ENCODE measurements around the gene ERC2.

ERC2 gene

DNA sequence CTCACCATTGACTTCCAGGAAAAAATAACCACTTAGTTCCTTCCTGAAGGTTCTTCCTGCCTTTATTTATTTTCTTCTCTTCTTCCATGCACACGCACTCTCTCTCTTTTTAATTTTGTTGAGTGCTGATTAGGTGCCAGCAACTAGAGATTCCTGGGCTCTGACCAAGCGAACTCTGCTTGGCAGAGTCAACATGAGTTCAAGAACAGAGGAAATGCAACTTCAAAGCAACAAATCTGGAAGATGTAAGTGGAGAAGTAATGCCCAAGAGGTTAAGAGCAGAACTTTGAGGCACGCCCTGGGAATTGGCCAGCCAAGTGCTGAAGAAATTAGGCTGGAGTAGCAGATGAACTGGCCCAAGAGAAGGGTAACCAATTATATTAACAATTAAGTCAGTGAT lies 8.5 kb downstream of the ERC2 start:
- intact Hi-C loops (cut with micrococcal nuclease): no loop called here
- Mint-ChIP-seq H3K9me3 (no peaks in the 10 kb centered on the region), H3K4me1 (ENCODE audit: low read depth) (no peaks in the 10 kb centered on the region), H3K27ac (no peak overlapping the region), H3K27me3 (peaks cover 19% of the 10 kb centered on the region), H3K36me3 (ENCODE audit: low read depth) (no peaks in the 10 kb centered on the region), H3K4me3 (no peak overlapping the region)

DNA sequence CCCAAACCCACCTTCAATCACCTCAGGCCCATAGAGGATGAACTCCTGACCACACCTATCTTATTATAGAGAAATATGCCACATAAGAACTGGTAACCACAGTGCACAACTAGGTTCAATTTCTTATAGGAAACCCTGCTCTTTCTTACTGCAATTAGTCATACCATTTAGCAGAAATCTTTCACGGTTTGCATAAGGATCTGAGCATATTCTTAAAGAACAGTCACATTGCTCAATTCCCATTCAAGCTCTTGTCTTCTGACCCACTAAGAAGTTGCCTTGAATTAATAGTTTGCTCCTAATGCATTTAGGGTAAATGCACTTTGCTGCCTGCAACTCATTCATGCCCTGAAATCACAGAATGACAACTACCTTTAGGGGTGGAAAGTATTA lies 9.2 kb downstream of the ERC2 start:
- intact Hi-C loops (cut with micrococcal nuclease): no loop called here
- Mint-ChIP-seq H3K4me3 (no peak overlapping the region), H3K4me1 (ENCODE audit: low read depth) (no peaks in the 10 kb centered on the region), H3K9me3 (no peaks in the 10 kb centered on the region), H3K36me3 (ENCODE audit: low read depth) (no peaks in the 10 kb centered on the region), H3K27ac (no peak overlapping the region), H3K27me3 (peaks cover 18% of the 10 kb centered on the region)

DNA sequence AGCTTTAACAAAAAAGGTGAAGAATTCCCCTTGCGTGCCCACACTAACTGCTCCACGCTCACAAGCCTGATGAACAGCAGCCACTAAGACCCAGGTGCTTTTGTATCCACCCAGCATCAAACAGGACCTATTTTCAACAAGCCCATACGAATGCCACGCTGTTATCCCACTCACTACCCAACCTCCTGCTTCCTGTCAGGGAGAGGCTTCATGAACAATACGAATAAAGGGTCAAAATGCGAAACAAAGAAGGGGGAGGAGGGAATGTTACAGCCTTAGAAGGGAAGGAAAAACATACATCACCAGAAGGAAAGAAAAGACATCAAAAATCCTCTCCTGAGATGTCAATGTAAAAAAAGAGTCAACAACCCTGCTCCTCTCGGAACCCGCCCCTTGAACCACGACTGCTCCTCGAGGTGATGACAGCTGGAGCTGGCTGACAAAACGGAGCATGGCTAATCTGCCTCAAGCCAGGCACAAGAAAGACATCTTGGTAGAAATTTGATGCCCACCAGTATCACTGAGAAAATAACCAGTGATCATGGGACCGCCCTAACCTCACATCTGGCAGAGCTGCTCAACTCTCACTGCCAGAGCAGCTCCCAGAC lies 9.7 kb downstream of the ERC2 start:
- H3K27me3 Mint-ChIP-seq: peaks cover 17% of the 10 kb centered on the region
- no peaks in the 10 kb centered on the region for H3K36me3 Mint-ChIP-seq (ENCODE audit: low read depth)
- H3K4me3 Mint-ChIP-seq: no peak overlapping the region
- intact Hi-C loops (cut with micrococcal nuclease): no loop called here
- H3K27ac Mint-ChIP-seq: no peak overlapping the region
- H3K9me3 Mint-ChIP-seq: no peaks in the 10 kb centered on the region
- no peaks in the 10 kb centered on the region for H3K4me1 Mint-ChIP-seq (ENCODE audit: low read depth)

DNA sequence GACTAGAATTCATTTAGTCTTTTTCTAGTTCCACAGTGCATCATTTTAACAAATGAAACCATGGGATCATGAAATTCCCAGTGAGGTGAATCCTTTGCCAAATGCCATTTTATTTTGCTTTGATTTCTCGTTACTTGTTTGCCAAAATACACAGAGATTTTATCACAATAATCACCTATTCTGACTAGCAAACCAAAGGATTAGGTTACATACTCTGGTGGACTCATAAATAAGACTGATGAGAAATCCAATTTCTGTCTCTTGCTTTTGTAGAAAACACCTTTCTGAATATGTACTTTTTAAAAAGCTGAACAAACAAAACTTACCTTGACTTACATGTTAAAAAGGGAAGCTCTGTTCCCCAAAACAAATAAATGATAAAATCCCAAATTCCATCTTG lies 12.2 kb downstream of the ERC2 start:
- intact Hi-C loops (cut with micrococcal nuclease): no loop called here
- Mint-ChIP-seq H3K27ac (no peak overlapping the region), H3K4me3 (no peak overlapping the region), H3K27me3 (peaks cover 10% of the 10 kb centered on the region), H3K36me3 (ENCODE audit: low read depth) (no peaks in the 10 kb centered on the region), H3K4me1 (ENCODE audit: low read depth) (no peaks in the 10 kb centered on the region), H3K9me3 (no peaks in the 10 kb centered on the region)

DNA sequence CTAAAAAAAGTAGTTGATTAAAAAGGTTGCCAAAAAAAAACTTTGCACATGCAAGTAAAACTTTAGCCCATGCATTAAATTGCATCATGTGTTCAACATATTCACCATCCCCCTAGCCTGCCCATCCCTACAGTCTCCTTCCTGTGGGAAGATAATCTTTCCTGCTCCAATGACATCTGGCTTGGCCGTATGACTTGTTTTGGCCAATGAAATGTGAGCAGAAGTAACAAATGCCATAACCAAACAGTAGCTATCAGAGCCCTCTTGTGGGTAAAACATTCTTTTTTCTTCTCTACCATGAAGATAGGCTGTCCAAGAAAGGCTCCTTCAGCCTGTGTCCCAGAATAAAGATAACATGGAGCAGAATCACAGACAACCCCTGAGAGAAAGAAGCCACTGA lies 15.3 kb downstream of the ERC2 start:
- Mint-ChIP-seq H3K36me3 (ENCODE audit: low read depth) (no peaks in the 10 kb centered on the region), H3K27me3 (peaks cover 7% of the 10 kb centered on the region), H3K4me3 (no peak overlapping the region), H3K9me3 (no peaks in the 10 kb centered on the region), H3K4me1 (ENCODE audit: low read depth) (no peaks in the 10 kb centered on the region), H3K27ac (no peak overlapping the region)
- intact Hi-C loops (cut with micrococcal nuclease): no loop called here

DNA sequence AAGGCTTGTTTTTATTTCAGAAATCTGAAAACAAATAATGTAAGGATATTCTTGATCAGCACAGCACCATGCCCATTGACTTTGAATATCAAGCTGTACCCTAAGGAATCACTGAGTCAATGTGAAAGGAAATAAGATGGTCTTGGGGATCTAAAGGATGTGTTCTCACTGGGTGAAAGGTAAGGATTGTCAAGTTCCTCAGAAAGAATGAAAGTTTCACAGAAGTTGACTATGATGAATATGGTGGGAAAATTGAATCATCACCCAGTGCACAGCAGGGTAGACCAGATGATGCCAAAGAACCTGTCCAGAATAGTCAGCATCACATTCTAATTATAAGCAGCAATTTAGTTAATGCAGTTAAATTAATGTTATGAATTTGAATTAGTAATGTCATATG lies 16.2 kb downstream of the ERC2 start:
- no peaks in the 10 kb centered on the region for H3K9me3 Mint-ChIP-seq
- no peaks in the 10 kb centered on the region for H3K36me3 Mint-ChIP-seq (ENCODE audit: low read depth)
- H3K4me3 Mint-ChIP-seq: no peak overlapping the region
- H3K27me3 Mint-ChIP-seq: peaks cover 4% of the 10 kb centered on the region
- H3K27ac Mint-ChIP-seq: no peak overlapping the region
- no peaks in the 10 kb centered on the region for H3K4me1 Mint-ChIP-seq (ENCODE audit: low read depth)
- intact Hi-C loops (cut with micrococcal nuclease): no loop called here

DNA sequence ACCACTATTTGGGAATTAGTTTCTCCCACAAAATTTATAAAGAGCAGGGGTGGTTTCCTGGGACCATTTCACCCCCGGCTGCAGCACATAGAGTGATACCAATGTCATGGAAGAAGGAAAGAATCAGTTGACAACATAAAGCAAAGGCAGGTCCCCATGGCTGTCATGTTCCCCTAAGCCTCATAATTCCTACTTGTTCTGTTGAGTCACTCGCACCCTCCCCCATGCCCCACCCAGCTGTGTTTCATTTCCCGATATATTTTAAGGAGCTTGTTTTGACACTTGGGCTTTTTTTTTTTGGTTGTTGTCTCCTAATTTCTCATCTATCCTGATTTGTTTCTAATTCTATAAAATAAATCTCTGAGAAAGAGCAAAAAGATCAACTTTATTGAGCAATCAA lies 24.9 kb downstream of the ERC2 start:
- intact Hi-C loops (cut with micrococcal nuclease): loop anchor here (10.0 kb wide), 1 partner anchor 1609 kb away; no protein-coding TSS in a partner anchor
- Mint-ChIP-seq H3K36me3 (ENCODE audit: low read depth) (no peaks in the 10 kb centered on the region), H3K4me1 (ENCODE audit: low read depth) (no peaks in the 10 kb centered on the region), H3K27ac (no peak overlapping the region), H3K27me3 (no peaks in the 10 kb centered on the region), H3K9me3 (no peaks in the 10 kb centered on the region), H3K4me3 (no peak overlapping the region)

DNA sequence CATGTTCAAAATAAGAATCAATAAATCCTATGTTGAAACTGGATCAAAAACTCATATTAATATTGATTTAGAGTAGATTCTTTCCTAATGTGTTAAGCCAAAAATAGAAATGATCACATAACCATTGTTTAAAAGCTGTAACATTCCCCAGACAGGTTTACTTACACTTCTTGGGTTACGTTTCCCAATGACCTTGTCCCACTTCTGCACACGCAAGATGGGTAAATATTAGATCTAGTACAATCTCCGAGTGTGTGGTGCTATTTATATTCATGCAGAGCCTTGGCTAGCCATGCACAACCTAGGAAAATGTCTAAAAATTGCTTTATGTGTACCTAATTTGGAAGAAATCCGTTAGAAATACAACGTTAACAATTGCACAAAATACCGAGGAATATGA lies 39.6 kb downstream of the ERC2 start:
- H3K27ac Mint-ChIP-seq: no peak overlapping the region
- peaks cover 7% of the 10 kb centered on the region for H3K9me3 Mint-ChIP-seq
- intact Hi-C loops (cut with micrococcal nuclease): no loop called here
- H3K36me3 Mint-ChIP-seq (ENCODE audit: low read depth): no peaks in the 10 kb centered on the region
- H3K4me1 Mint-ChIP-seq (ENCODE audit: low read depth): no peaks in the 10 kb centered on the region
- no peak overlapping the region for H3K4me3 Mint-ChIP-seq
- H3K27me3 Mint-ChIP-seq: no peaks in the 10 kb centered on the region

DNA sequence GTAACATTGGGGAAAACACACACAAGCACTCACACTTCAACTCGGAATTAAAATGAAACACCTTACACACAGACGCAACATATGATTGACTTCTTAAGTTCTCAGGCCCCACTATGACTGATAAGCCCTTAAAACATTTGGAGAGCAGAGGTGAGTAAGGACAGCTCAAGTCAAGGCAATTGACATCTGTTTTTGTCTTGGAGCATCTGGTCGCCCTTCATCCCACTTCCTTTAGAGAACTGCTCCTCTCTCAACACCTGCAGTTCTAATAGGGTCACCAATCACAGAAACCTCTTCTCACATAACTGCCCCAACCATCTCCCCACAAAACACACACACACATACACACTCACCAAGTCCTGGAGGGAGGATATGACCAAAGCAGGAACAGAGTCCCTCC lies 43.4 kb downstream of the ERC2 start:
- intact Hi-C loops (cut with micrococcal nuclease): no loop called here
- Mint-ChIP-seq H3K27ac (no peak overlapping the region), H3K9me3 (no peaks in the 10 kb centered on the region), H3K27me3 (no peaks in the 10 kb centered on the region), H3K36me3 (ENCODE audit: low read depth) (no peaks in the 10 kb centered on the region), H3K4me3 (no peak overlapping the region), H3K4me1 (ENCODE audit: low read depth) (no peaks in the 10 kb centered on the region)

DNA sequence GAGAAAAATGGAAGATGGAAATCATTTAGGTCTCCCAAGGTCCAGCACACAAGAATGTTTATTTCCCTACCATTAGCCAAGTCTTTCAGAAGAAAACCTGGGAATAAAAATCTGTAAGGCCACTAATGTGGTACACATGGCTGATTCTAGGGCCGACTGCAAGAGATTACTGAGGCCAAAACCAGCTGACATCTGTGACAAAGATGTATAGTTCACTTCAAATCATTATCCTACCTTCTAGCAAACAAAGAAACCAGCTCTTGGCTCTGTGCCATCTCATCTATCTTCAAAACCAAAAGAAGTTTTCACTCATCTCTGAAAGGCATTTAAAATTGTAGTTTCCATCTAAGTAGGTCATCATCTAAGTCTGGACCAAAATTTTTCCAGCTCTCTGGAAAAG lies 43.9 kb downstream of the ERC2 start:
- Mint-ChIP-seq H3K4me1 (ENCODE audit: low read depth) (no peaks in the 10 kb centered on the region), H3K27me3 (no peaks in the 10 kb centered on the region), H3K9me3 (no peaks in the 10 kb centered on the region), H3K4me3 (no peak overlapping the region), H3K36me3 (ENCODE audit: low read depth) (no peaks in the 10 kb centered on the region), H3K27ac (no peak overlapping the region)
- intact Hi-C loops (cut with micrococcal nuclease): no loop called here

DNA sequence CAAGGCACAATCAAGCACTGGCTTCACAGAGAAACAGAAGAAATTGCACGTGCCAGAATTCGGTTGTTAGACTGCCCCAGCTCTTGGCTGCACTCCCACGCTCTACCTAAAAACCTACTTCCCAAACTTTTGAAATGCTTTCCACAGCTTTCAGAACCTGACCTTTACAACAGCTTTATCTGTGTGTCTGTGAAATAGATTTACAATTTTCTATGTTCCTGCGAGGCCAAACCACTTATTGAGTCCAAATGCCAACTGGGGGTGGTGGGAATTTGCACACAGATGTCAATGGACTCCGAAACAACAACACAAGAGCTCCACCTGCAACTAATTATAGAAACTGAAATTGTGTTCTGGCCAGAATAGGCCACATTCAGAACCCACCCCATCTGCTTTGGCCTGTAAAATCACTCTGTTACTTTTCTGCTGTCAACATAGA lies 44.6 kb downstream of the ERC2 start:
- Mint-ChIP-seq H3K36me3 (ENCODE audit: low read depth) (no peaks in the 10 kb centered on the region), H3K27ac (no peak overlapping the region), H3K4me1 (ENCODE audit: low read depth) (no peaks in the 10 kb centered on the region), H3K27me3 (no peaks in the 10 kb centered on the region), H3K9me3 (no peaks in the 10 kb centered on the region), H3K4me3 (no peak overlapping the region)
- intact Hi-C loops (cut with micrococcal nuclease): no loop called here

DNA sequence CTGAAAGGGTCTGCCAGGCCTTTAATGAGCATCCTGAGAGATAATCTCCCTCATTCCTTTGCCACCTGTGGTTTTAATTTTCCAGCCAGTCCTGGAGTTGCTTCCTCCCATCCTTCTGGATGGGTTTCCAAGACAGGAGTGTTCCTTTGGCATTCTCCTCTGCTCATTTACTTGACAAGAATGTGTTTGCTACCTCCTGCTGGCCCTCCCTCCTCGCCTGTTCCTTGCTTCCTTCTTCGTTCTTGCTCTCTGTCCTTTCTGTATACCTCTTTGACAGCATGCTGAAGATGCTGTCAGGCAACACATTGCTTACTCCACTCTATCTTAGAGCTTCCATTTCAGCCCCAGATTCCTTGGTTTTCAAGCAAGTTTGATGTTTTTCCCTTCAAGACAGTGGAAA lies 46.0 kb downstream of the ERC2 start:
- no peaks in the 10 kb centered on the region for H3K9me3 Mint-ChIP-seq
- H3K27ac Mint-ChIP-seq: no peak overlapping the region
- H3K36me3 Mint-ChIP-seq (ENCODE audit: low read depth): no peaks in the 10 kb centered on the region
- no peaks in the 10 kb centered on the region for H3K27me3 Mint-ChIP-seq
- H3K4me1 Mint-ChIP-seq (ENCODE audit: low read depth): no peaks in the 10 kb centered on the region
- intact Hi-C loops (cut with micrococcal nuclease): no loop called here
- H3K4me3 Mint-ChIP-seq: no peak overlapping the region

DNA sequence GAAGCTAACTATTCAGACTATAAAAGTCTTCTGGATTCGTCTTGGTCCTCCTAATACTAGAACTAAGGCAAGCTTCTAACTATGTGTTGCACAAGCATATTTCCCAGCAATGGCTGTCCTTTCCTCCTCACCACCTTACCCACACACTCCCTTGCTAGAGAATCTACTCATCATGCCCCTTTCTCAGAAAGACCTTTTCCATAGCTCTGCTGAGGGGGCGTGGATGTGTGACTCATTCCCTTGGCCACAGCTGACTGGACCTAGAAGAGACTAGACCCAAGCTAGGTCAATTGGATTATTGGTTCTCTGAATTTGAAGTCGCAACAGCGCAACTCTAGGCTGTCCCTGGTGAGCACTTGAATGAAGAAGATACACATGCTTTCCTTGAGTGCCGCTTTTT lies 47.1 kb downstream of the ERC2 start:
- Mint-ChIP-seq H3K36me3 (ENCODE audit: low read depth) (no peaks in the 10 kb centered on the region), H3K4me1 (ENCODE audit: low read depth) (no peaks in the 10 kb centered on the region), H3K27me3 (no peaks in the 10 kb centered on the region), H3K4me3 (no peak overlapping the region), H3K9me3 (no peaks in the 10 kb centered on the region), H3K27ac (no peak overlapping the region)
- intact Hi-C loops (cut with micrococcal nuclease): no loop called here

DNA sequence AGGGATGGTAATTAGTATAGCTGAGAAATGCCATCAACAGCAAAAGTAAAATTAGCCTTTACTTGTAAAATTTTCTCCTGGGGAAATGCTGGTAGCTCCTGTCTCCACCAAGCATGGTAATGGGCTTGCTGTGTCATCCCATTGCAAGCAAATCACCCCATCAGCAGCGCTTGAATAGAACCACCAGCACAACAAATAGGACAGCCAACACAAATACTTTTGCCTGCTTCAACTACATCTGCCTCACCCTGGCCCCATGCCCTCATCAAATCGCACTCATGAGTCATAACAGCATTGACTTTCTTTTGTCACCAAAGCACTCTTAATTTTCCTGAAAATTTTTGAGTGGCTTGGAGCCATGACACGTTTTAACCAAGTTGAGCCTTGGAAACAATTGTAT lies 52.6 kb downstream of the ERC2 start:
- H3K36me3 Mint-ChIP-seq (ENCODE audit: low read depth): no peaks in the 10 kb centered on the region
- intact Hi-C loops (cut with micrococcal nuclease): no loop called here
- no peak overlapping the region for H3K27ac Mint-ChIP-seq
- H3K27me3 Mint-ChIP-seq: no peaks in the 10 kb centered on the region
- no peaks in the 10 kb centered on the region for H3K4me1 Mint-ChIP-seq (ENCODE audit: low read depth)
- H3K9me3 Mint-ChIP-seq: no peaks in the 10 kb centered on the region
- no peak overlapping the region for H3K4me3 Mint-ChIP-seq

DNA sequence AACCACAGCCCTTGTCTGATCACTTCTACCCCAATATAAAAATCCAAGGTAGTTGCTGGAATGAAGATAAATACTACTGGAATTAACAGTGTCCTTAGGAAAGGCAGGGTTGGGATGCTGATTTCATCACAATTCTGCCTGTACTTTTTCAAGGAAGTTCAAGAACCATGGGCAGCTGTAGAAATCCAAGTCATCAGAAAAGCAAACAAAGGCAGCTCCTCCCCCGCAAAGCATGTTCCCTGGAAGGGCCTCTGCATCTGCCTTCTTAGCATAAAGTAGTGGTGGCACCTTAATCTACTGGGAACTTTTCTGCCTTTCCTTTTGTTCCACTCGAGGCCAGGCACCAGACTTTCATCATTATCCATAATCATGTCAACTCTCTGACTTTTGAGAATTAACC lies 54.4 kb downstream of the ERC2 start:
- H3K27ac Mint-ChIP-seq: no peak overlapping the region
- intact Hi-C loops (cut with micrococcal nuclease): no loop called here
- no peaks in the 10 kb centered on the region for H3K27me3 Mint-ChIP-seq
- no peaks in the 10 kb centered on the region for H3K4me1 Mint-ChIP-seq (ENCODE audit: low read depth)
- no peaks in the 10 kb centered on the region for H3K9me3 Mint-ChIP-seq
- H3K4me3 Mint-ChIP-seq: no peak overlapping the region
- H3K36me3 Mint-ChIP-seq (ENCODE audit: low read depth): no peaks in the 10 kb centered on the region
